Hypothalamus (tissue), 51 donors: ENCODE data around the gene CMIP.

Experiments used
- DNase-seq, 51 donors: peaks; one replicate each; lab custom pipeline; 2025; lab: John Stamatoyannopoulos, UW

CMIP gene

DNA sequence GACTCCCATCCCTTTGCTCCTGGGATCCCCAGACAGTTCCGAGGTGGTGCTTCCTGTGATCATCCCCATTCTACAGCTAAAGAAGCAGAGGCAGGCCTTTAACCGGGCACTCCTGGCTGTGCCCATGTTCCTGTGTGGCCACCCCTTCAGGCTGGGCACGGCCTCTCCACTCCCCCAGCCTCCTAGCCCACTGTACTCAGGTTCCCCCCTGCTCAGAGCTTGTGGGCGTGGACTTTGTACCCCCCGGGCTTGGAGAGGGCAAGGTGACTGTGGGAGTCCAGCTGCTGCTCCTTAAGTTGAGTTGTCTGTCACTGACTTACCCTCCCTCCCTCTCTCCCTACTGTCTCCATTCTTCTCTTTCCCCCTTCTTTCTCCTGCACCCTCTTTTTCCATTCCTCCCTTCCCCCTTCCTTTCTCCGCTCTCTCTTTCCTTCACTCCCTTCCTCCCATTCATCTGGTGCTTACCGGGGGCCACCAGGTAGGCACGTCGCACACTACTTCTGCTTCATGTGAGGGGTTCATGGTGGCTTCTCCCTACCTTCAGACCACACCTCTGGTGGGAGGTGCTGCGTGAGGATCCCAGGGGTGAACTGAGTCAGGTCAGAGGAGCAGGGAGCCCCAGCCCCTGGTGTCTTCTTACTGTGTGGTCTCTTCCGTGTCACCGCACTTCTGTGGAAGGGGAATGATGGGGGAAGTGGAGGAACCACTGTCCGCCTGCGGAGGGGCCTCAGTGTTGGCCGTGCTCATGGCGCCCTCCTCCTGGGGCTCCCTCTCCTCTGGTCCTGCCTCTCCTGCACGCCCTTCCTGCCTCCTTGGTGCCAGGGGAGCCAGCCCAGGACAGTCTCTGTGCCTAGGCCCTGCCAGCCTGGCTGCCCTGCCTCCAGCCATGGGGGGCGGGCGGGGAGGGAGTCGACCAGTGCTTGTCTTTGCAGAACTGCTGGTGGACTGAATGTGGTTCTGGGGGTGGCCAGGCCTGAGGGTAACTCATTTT lies 29.7 kb downstream of the CMIP start:
- no peak for DNase-seq

DNA sequence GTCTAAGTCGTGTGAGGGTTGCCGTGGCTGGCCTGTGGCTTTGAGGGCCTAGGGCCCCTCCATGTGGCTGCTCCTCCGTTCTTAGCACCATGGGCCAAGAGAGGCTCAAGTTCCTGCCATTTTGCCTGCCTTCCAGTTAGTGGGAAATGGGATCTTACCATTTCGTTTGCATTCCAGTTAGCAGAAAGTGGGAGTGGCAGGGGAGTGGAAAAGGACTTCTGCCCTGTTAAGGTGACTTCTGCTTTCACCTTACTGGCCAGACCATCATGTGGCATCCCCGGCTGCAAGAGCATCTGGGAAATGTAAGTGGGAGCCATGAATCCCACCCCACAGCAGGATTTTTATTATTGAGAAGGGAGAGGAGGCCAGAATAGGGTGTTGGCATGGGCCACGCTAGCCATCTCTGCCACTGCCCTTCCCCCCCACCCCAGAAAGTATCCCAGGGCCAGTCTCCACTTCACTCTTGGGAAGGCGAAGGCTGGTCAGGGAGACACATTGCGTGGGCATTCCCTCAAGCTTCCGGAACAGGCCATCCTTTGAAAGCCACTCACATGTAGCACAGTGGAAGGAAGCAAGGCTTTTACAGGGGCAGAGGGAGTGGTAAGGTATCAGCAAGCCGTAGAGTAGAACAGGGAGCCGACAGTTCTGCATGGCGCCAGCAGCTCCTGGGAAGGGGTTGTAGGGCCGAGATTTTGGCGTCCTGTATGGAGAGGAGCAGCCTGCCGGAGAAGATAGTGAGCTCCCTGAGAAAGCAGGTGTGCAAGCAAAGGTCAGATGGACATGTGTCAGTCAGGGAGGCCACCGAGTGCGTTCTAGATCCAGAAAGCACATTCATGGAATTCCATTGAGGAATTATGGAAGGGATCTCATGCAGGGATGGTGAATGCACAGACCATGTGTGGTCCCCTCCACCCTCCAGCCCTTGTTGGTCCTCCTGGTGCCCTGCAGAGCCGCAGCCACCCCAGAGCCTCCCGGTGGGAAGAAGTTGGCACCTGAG lies 33.4 kb downstream of the CMIP start:
- DNase-seq, result no peak

DNA sequence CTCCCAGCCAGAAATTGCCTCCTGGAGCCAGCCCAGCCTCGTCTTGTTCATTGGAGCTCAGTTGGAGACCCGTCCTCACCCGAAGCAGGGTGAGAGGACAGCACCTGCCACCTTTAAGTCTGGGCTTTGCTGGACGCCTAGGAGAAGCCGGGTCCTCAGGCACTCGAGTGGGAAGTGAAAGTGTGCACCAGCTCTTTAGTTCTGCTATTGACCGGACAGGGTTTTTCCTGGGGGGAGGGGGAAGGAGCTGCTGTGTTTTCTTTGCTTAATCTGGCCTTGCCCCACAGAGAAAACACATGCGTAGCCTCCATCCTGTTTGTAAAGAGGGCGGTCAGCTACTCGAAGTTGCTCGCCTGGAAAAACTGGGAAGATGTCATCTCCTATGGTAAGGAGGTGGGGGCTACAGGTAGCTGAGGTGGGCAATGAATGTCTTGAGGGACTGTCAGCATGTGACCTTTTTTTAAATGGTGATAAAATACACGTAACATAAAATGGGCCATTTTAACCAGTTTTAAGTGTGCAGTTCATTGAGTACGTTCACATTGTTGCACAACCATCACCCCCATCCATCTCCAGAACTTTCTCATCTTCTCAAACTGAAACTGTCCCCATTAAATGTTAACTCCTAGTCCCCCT lies 34.4 kb downstream of the CMIP start:
- peak in 20 of 51 donors; percentile 11 to 47 (median 32) for DNase-seq

DNA sequence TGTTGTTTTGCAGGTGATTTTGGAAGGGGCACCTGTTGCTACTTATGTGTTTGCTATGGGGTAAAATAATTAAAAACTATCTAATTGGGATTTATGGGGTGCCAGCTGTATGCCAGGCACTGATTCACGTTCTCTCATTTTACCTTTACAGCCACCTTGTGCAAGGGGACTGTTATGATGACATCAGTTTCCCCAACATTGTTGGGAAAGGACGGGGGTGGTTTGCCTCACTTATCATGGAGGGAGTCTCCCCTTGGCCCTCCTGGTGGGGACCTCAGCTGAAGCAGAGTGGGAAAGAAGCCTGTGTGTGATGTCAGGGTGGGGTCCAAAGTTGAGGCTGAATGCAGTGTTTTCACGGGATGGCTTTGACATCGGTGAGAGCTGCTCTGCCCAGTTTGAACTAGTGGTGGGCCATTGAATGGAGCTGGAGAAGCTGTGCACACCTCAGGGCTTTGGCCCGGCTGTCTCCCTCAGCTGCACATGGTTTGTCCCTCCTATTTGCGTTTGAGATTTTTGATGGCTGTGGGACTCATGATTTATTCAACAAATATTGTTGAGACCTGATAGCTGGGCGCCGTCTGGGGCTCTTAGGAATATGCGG lies 36.1 kb downstream of the CMIP start:
- no peak for DNase-seq

DNA sequence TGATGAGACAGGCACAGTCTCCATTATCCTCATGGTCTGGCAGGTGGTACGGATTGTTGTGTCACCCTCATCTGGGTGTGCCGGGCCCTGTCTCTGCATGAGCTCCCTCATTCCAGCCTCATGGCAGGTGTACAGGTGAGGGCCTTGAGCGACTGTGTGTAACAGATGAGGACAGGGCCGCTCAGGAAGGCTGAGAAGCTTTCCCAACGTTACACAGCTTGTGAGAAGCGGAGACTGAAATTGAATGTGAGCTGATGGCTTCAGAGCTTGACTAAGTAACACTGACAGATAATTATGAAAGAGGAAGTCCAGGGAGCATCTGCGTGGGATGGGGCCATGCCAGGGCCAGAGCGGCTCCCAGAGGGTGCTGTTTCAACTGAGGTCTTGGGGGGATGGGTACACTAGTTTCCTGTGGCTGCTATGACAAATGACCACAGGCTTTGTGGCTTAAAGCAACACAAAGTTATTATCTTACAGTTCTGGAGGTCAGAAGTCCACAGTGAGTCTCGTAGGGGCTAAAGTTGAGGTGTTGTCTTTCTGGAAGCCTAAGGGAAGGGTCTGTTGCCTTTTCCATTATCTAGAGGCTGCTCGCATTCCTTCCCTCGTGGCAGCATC lies 36.7 kb downstream of the CMIP start:
- peak in 17 of 51 donors; percentile 11 to 58 (median 33) for DNase-seq

DNA sequence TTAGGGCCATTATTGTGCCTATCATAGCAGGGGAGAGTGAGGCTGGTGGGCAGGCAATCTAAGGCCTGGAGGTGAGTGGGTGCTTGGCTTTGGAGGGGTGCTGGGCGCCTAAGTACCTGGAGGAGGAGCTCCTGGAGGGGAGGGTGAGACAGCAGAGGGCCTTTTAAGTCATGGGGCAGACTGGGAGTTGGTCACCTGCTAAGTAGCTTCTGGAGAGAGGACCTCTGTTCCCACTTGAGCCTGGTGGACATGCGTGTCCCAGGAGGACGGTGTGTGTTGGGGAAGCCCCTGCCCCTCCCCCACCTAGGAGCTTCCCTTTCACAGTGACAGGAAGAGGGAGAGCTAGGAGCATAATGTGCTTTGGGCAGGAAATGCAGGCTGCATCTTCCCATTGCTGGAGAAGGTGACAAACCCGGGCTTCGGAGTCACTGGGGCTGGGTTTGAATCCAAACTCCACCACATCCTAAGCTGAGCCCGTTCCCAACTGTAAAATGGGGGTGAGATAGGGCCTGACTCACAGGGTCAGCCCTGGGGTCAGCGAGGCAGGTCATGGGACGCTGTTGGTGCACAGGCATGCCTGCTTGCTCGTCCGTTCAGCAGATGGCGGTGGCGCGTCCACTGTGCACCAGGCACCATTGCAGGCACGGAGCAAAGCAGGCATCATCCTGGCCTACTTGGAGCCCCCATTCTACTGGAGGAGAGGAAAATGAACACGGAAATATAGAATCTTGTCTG lies 37.9 kb downstream of the CMIP start:
- DNase-seq, result no peak

DNA sequence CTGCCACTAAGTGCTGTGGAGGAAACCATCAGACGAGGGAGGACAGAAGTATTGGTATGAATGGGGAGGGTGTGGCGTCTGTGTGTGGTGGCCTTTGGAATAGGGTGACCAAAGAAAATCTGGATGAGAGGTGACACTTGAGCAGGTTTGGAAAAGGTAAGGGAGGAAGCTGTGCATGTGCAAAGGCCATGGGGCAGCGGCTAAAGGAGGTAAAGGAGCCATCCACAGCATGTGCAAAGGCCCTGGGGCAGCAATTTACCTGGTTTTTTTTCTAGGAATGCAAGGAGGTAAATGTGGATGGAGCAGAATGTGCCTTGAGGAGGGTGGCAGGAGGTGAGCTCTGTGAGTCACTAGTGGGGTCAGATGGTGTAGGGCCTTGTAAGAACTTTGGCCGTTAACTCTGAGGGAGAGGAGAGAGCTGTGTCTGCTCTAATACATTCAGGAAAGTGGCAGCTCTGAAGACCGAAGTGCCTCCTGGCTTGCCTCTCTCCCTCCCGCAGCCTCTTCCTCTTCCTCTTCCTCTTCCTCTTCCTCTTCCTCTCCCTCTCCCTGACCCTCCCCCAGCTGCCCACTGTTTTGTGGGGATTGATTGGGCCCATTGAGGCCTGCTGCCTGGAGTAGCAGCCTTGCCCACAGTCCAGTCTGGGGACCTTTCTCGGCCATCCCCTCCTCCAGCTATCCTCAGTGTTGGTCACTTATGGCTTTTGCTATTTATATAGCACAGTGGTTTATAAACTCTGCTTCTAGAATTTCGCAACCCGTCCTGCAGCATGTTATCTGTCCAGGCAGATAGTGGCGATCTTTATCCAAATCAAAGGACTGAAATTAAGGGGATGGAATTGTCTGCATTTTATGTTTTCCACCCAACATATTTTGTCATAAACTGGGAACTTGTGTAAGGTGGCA lies 38.7 kb downstream of the CMIP start:
- DNase-seq, result no peak

DNA sequence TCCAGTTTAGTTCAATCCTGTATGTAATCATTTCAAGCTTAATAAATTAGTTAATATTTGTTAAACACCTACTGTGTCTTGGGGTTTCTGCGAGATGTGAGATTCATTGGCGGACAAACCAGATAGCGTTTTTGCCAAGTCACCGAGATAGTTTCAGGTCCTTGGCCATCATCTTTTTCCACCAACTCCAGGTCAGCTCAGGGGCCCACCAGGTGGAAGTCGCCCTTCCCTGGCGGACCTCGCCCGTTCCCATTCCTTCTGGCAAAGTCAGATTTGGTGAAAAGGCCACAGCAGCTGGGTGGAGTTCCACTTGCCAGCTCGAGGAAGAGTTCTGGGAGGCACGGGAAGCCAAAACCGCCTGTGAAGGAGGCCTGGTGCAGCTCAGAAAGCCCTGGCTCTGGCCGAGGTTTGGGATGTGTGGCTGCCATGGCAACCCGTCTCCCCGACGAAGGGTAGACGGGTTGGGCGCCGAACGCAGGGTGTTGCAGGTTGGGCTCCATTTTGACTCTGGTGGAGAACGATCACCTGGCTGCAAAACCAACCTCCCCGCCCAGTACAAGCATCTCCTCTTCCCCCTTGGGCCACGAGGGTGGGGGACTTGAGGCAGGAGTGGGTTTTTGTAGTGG lies 39.5 kb downstream of the CMIP start:
- DNase-seq, result peak in 1 of 51 donors; percentile 17

DNA sequence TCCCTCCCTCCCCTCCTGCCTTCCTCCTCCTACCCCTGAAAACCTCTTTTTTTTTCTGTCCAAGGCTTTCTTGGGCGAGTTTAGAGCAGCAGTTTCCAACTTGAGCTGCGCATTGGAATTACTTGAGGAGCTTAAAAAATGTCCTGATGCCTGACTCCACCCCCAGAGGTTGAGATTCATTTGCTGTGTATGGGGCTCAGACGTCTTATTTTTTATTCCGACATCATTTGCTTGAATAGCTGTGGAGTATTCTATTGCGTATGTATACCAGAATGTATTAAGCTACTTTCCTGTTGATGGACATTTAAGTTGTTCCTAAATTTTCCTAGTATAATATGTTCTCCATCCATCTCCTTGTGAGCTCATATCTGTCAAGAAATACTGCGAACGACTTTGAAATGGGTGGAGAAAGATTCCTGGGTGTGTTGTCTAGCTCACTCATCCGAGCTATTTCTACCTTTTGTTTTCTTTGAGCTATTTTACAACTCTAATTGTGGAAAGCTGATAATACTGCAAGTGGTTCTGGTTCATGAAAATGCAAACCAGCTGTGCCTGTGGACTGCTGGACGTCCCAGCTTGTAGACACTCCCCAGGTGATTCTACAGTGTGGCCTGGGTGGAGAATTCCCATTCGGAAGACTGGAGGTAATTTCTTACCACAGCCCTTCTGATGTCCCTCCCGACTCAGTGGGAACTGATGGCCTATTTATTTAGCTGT lies 40.5 kb downstream of the CMIP start:
- no peak for DNase-seq

DNA sequence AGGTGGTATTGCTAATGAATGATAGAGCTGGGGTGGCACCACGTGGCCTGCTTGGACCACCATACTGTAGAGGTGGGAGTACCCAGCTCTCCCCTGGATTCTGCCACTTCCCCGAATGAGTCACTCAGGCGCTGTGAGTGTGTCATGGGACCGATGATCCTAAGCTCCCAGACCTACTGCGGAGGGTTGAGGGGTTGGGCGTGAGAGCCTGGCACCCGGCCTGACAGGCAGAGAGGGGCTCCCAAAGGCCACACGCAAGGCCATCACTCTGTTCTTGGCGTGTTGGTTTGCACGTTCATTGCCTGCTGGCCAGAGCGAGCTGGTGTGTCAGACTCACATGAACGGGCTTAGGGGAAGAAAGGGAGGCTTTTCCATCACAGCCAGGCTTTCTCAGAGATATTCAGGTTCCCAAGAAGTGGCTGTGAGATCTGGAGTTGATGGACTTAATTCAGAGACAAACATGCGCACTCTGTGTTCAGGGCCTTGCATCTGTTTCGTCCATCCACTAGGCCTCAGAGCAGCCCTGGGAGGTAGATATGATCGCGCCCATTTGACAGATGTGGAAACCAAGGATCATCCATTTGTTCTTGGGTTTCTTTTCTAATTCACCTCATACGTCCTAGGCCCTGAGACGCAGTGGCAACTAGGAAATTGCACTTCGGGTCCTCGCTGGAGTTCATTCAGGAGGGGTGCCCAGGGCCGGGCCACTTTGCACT lies 41.4 kb downstream of the CMIP start:
- DNase-seq, result peak in 1 of 51 donors; percentile 39

DNA sequence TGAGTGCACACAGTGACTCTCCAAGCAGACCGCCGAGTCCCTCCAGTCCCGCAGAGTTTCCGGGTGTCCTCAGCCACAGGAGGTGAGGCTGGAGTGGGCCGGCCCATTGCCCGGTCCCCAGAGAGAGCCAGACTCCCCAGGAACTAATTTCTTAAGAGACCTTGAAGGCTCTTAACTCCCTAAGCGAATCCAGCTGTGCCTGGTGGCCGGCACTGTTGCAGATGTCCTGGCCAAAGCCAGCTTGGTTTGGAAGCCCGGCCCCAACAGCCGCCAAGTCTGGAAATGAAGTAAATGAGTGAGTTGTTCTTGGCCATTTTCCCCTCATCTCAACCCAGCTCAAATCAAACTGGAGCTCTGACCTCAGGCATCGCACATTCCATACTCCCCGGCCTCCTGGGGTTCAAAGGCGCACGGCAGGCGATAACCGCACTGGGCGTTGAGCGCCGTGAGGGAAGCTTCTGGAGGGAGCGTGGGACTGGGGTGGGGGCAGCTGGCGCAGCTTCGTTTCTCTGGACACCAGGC lies 42.0 kb downstream of the CMIP start:
- peak in 3 of 51 donors; percentile 17 to 35 (median 20) for DNase-seq

DNA sequence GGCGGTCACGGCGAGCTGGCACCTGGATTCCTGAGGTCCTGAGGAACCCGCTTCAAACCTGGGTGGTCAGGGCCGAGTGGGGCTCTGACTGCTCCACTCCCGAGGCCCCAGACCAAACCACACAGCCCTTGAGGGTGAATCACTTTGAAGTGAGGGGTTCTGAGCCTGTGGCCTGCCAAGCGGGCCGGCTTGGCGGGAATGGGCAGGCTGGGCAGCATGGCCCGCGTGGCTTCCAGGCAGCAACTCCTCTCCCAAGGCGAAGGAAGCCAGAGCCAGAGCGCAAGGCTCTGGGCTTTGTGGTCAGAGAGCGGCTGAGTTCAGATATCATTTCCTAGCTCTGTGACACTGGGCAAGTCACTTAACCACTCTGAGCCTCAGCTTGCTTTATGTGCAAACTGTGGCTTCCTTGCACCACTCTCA lies 42.7 kb downstream of the CMIP start:
- peak in 1 of 51 donors; percentile 53 for DNase-seq

DNA sequence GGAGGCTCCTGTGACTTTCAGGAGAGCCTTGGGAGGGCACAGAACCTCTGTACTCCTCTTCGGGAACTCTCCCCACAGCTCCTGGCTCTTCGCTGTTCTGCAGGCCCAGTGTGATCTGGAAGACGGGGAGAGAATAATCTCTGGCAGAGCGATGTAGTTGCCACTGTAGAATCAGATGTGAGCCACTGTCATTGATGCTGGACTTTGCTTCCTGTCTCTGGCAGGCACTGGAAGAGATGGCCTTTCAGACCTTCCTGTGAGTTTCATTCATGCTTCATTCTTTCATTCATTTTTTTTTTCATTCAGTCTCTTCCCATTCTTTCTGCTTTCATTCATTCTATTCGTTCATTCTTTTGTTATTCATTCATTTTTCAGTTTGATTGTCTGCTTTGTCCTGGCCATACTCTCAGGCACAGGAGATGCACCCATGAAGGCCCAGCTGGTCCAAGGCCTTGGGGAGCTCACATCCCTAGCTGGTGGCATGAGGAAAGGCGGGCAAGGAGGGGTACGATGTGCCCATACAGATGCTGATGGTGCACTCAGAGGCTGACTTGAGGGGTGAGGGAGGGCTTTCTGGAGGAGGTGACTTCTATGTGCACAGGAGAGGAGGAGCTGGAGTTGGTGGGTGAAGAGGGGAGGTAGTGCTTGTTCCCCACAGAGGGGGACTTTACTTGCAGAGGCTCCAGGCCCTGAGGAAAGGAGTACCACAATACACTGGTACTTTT lies 44.2 kb downstream of the CMIP start:
- DNase-seq, result no peak

DNA sequence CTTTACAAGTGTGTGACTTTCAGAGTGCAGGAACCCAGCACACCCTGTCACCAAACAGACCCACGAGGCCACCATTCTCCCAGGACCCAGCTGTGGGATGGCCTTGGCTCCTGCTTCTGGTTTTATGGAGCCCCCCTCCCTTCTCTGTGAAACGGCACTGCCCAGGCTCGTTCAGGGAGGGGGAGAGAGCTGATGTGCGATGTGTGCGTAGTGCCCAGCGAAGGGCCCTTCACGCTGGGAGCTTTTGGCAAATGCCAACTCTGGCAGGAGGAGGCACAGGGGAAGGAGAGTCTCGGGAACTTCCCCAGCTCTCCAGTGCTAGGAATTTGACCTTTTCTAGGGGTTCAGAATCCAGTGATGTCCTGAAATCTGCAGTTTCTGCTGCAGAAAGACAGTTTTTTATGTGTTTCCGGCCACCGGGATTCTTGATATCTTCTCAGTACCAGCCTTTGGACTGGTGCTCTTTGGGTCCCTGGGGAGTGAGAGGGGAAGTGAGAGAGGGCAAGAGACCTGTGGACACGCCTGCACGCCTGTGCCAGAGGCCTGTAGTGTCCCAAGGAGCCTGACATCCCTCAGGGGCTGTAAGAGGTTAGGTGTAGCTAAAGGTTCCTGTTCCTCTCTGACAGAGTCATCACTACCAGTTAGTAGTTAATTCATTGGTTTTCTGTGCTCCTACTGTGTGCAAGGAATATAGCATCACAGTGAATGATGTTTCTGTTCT lies 45.1 kb downstream of the CMIP start:
- DNase-seq, result no peak
